ENCODE data around the gene FBN3. TPM values are rescaled to one million over a fixed set of nuclear protein-coding genes. Genes with fewer than 3 reads are reported as not detected.

Gene FBN3
- polyA plus RNA-seq, 1 experiment = not detected

GRCh38 chr19:8083141-8083540, 66.3 kb downstream of the FBN3 start:
- Histone ChIP-seq H3K36me3 (ENCODE audit: control insufficient read depth, insufficient read depth, low read length) (no peaks in the 10 kb centered on the region), H3K4me3 (ENCODE audit: low read depth, low read length) (no peak overlapping the region), H3K27me3 (ENCODE audit: control insufficient read depth, insufficient read depth, low read length) (no peaks in the 10 kb centered on the region)
- no peak for DNase-seq (ENCODE audit: low read depth)
- ChIA-PET CTCF (no interaction called here), POLR2A (no interaction called here)
- no peak for TF ChIP-seq CTCF (IDR thresholded peaks at IDR 0.05; ENCODE audit: insufficient read depth, low read depth, low read length)

- CTCF ChIA-PET = no interaction called here
- DNase-seq (ENCODE audit: low read depth) = no peak
- no peaks in the 10 kb centered on the region for H3K27me3 ChIP-seq (ENCODE audit: control insufficient read depth, insufficient read depth, low read length)
- H3K4me3 ChIP-seq (ENCODE audit: low read depth, low read length) = no peak overlapping the region
- no peak for TF ChIP-seq CTCF (IDR thresholded peaks at IDR 0.05; ENCODE audit: insufficient read depth, low read depth, low read length)
- POLR2A ChIA-PET = no interaction called here
- no peaks in the 10 kb centered on the region for H3K36me3 ChIP-seq (ENCODE audit: control insufficient read depth, insufficient read depth, low read length)
Observed at GRCh38 chr19:8081569-8082550, 67.5 kb downstream of the FBN3 start.

GRCh38 chr19:8080832-8081231, 68.6 kb downstream of the FBN3 start:
- POLR2A ChIA-PET = no interaction called here
- TF ChIP-seq CTCF (IDR thresholded peaks at IDR 0.05; ENCODE audit: insufficient read depth, low read depth, low read length) = no peak
- no peak for DNase-seq (ENCODE audit: low read depth)
- no peak overlapping the region for H3K4me3 ChIP-seq (ENCODE audit: low read depth, low read length)
- no peaks in the 10 kb centered on the region for H3K36me3 ChIP-seq (ENCODE audit: control insufficient read depth, insufficient read depth, low read length)
- CTCF ChIA-PET = no interaction called here
- H3K27me3 ChIP-seq (ENCODE audit: control insufficient read depth, insufficient read depth, low read length) = no peaks in the 10 kb centered on the region

- no peak for DNase-seq (ENCODE audit: low read depth)
- POLR2A ChIA-PET = no interaction called here
- Histone ChIP-seq H3K36me3 (ENCODE audit: control insufficient read depth, insufficient read depth, low read length) (no peaks in the 10 kb centered on the region), H3K4me3 (ENCODE audit: low read depth, low read length) (no peak overlapping the region), H3K27me3 (ENCODE audit: control insufficient read depth, insufficient read depth, low read length) (no peaks in the 10 kb centered on the region)
- TF ChIP-seq CTCF (IDR thresholded peaks at IDR 0.05; ENCODE audit: insufficient read depth, low read depth, low read length) = no peak
- CTCF ChIA-PET = no interaction called here
Observed at GRCh38 chr19:8079988-8080387, 69.4 kb downstream of the FBN3 start.

- no peak for DNase-seq (ENCODE audit: low read depth)
- Histone ChIP-seq H3K27me3 (ENCODE audit: control insufficient read depth, insufficient read depth, low read length) (no peaks in the 10 kb centered on the region), H3K4me3 (ENCODE audit: low read depth, low read length) (no peak overlapping the region), H3K36me3 (ENCODE audit: control insufficient read depth, insufficient read depth, low read length) (no peaks in the 10 kb centered on the region)
- ChIA-PET POLR2A (no interaction called here), CTCF (interaction anchor here (1.0 kb wide), 1 partner anchor 38 kb away, joined by 3 read pairs; no protein-coding TSS in a partner anchor)
- no peak for TF ChIP-seq CTCF (IDR thresholded peaks at IDR 0.05; ENCODE audit: insufficient read depth, low read depth, low read length)
Observed at GRCh38 chr19:8075158-8076074, 74.0 kb downstream of the FBN3 start.

Data from BJ (cell line).